ENCODE data around the gene NTRK3. TPM values are rescaled to one million over a fixed set of nuclear protein-coding genes. Genes with fewer than 3 reads are reported as not detected.

The NTRK3 gene
- total RNA-seq, 1 experiment from 2014 or later = not detected

GRCh38 chr15:87952736-87953287 is 303.7 kb downstream of the NTRK3 start:
- Mint-ChIP-seq H3K4me3 (ENCODE audit: unreplicated experiment) (no peak overlapping the region), H3K36me3 (ENCODE audit: insufficient read depth, unreplicated experiment) (no peaks in the 10 kb centered on the region), H3K27me3 (ENCODE audit: insufficient read depth, unreplicated experiment) (no peaks in the 10 kb centered on the region), H3K27ac (ENCODE audit: low read depth, unreplicated experiment) (no peak overlapping the region), H3K9me3 (ENCODE audit: unreplicated experiment) (peaks cover 14% of the 10 kb centered on the region), H3K4me1 (ENCODE audit: insufficient read depth, unreplicated experiment) (no peaks in the 10 kb centered on the region)
- ChIA-PET POLR2A (no interaction called here), CTCF (no interaction called here)
- no peak for DNase-seq (ENCODE audit: unreplicated experiment)
- TF ChIP-seq CTCF (IDR thresholded peaks at IDR 0.05; ENCODE audit: unreplicated experiment) = no peak
- no TSS peak for BruUV-seq (replicated peaks)
- intact Hi-C loops (cut with micrococcal nuclease) = no loop called here

GRCh38 chr15:87949575-87950223 is 306.8 kb downstream of the NTRK3 start:
- ChIA-PET CTCF (no interaction called here), POLR2A (no interaction called here)
- intact Hi-C loops (cut with micrococcal nuclease) = no loop called here
- Mint-ChIP-seq H3K4me1 (ENCODE audit: insufficient read depth, unreplicated experiment) (no peaks in the 10 kb centered on the region), H3K4me3 (ENCODE audit: unreplicated experiment) (no peak overlapping the region), H3K27me3 (ENCODE audit: insufficient read depth, unreplicated experiment) (no peaks in the 10 kb centered on the region), H3K27ac (ENCODE audit: low read depth, unreplicated experiment) (no peak overlapping the region), H3K9me3 (ENCODE audit: unreplicated experiment) (peaks cover 23% of the 10 kb centered on the region), H3K36me3 (ENCODE audit: insufficient read depth, unreplicated experiment) (no peaks in the 10 kb centered on the region)
- DNase-seq (ENCODE audit: unreplicated experiment) = no peak
- TF ChIP-seq CTCF (IDR thresholded peaks at IDR 0.05; ENCODE audit: unreplicated experiment) = no peak
- BruUV-seq (replicated peaks) = no TSS peak

- no peaks in the 10 kb centered on the region for H3K36me3 Mint-ChIP-seq (ENCODE audit: insufficient read depth, unreplicated experiment)
- TF ChIP-seq CTCF (IDR thresholded peaks at IDR 0.05; ENCODE audit: unreplicated experiment) = no peak
- intact Hi-C loops (cut with micrococcal nuclease) = no loop called here
- POLR2A ChIA-PET = no interaction called here
- H3K9me3 Mint-ChIP-seq (ENCODE audit: unreplicated experiment) = peaks cover 29% of the 10 kb centered on the region
- CTCF ChIA-PET = interaction anchor here (0.6 kb wide), 1 partner anchor 989 kb away, joined by 4 read pairs; no protein-coding TSS in a partner anchor
- BruUV-seq (replicated peaks) = no TSS peak
- DNase-seq (ENCODE audit: unreplicated experiment) = no peak
- no peak overlapping the region for H3K4me3 Mint-ChIP-seq (ENCODE audit: unreplicated experiment)
- no peaks in the 10 kb centered on the region for H3K4me1 Mint-ChIP-seq (ENCODE audit: insufficient read depth, unreplicated experiment)
- no peak overlapping the region for H3K27ac Mint-ChIP-seq (ENCODE audit: low read depth, unreplicated experiment)
- no peaks in the 10 kb centered on the region for H3K27me3 Mint-ChIP-seq (ENCODE audit: insufficient read depth, unreplicated experiment)
These were observed 307.4 kb downstream of the NTRK3 start for GRCh38 chr15:87949151-87949574.

GRCh38 chr15:87947560-87947959 is 309.0 kb downstream of the NTRK3 start:
- no peaks in the 10 kb centered on the region for H3K4me1 Mint-ChIP-seq (ENCODE audit: insufficient read depth, unreplicated experiment)
- H3K27me3 Mint-ChIP-seq (ENCODE audit: insufficient read depth, unreplicated experiment) = no peaks in the 10 kb centered on the region
- no peak overlapping the region for H3K4me3 Mint-ChIP-seq (ENCODE audit: unreplicated experiment)
- no peak for DNase-seq (ENCODE audit: unreplicated experiment)
- intact Hi-C loops (cut with micrococcal nuclease) = no loop called here
- POLR2A ChIA-PET = no interaction called here
- H3K36me3 Mint-ChIP-seq (ENCODE audit: insufficient read depth, unreplicated experiment) = no peaks in the 10 kb centered on the region
- no peak overlapping the region for H3K27ac Mint-ChIP-seq (ENCODE audit: low read depth, unreplicated experiment)
- CTCF ChIA-PET = no interaction called here
- H3K9me3 Mint-ChIP-seq (ENCODE audit: unreplicated experiment) = peaks cover 29% of the 10 kb centered on the region
- no TSS peak for BruUV-seq (replicated peaks)
- TF ChIP-seq CTCF (IDR thresholded peaks at IDR 0.05; ENCODE audit: unreplicated experiment) = no peak

Data from MCF 10A (cell line).